Epithelial cell of esophagus (primary cell): Measurements from ENCODE around the gene TMEM200C.

Source experiments
- DNase-seq: peaks from one replicate; pipeline ENCODE4 v3.0.0; 2010; ENCODE audit warnings: low read depth
- H3K4me3 ChIP-seq: 2 replicates; pipeline ENCODE4 v1.5.1; 2011; ENCODE audit warnings: mild to moderate bottlenecking, low read length, control low read depth
- TF ChIP-seq, protein P1 (sequence below): IDR thresholded peaks from 2 replicates; pipeline ENCODE4 v1.5.1; 2011; ENCODE audit warnings: low read depth, mild to moderate bottlenecking, low read length, control low read depth, inconsistent platforms; ENCODE audit not compliant: insufficient read depth; ENCODE audit errors: missing control alignments

Gene TMEM200C

DNA sequence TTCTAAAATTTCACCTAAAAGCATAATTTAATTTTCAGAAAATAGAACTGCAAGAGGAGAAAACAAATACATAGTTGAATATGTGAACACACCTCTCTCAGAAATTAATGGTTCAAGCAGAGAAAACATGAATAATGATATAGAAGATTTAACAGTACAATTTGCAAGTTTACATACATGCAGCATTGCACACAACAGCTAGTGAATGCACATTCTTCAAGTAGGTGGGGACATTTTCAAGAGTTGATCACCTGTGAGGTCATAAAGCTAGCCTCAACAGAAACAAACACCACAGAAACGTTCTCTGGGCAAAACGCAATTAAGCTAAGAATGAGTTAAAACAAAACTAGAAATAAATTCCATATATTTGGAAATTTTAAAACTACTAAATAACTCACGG is 38.1 kb downstream of the TMEM200C start:
- TF ChIP-seq, protein P1, sequence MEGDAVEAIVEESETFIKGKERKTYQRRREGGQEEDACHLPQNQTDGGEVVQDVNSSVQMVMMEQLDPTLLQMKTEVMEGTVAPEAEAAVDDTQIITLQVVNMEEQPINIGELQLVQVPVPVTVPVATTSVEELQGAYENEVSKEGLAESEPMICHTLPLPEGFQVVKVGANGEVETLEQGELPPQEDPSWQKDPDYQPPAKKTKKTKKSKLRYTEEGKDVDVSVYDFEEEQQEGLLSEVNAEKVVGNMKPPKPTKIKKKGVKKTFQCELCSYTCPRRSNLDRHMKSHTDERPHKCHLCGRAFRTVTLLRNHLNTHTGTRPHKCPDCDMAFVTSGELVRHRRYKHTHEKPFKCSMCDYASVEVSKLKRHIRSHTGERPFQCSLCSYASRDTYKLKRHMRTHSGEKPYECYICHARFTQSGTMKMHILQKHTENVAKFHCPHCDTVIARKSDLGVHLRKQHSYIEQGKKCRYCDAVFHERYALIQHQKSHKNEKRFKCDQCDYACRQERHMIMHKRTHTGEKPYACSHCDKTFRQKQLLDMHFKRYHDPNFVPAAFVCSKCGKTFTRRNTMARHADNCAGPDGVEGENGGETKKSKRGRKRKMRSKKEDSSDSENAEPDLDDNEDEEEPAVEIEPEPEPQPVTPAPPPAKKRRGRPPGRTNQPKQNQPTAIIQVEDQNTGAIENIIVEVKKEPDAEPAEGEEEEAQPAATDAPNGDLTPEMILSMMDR: no peak
- no peak overlapping the region for H3K4me3 ChIP-seq
- DNase-seq: no peak

DNA sequence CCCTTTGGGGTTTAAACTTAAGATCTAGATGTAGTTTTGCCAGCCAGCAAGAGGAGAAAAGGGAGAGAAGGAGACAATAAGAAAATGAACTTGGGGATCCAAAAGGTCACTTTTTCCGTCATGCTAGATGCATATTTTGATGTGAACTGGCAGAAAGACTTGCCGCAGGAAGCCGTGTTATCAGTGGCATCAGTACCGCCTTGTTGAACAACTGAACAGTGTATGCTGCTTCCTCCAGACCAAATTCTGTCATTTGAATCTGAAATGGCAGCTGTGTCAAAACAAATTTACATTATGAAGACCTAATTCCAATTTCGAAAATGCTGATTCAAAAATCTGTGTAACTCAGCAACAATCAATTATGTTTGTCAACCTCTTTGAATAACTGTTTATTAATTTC is 42.1 kb downstream of the TMEM200C start:
- TF ChIP-seq, protein P1: no peak
- DNase-seq: no peak
- no peak overlapping the region for H3K4me3 ChIP-seq

DNA sequence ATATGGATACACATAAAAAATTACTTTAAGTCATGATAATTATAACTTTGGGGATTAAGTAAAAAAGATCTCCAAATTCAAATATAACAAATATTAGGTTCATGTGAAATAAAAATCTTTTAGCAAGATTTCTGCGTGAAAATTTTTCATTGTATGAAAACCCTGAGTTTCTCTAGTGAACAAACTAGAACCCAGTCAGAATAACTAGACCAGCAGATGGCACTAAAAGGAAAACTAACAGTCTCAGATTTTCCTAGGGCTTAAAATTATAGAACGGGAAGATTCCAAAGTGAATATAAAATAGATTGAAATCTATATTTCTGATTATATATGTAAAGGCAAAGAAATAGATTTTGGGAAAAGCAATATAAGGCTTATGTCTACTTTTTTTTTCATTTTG is 43.3 kb downstream of the TMEM200C start:
- DNase-seq: no peak
- no peak overlapping the region for H3K4me3 ChIP-seq
- TF ChIP-seq, protein P1: no peak

DNA sequence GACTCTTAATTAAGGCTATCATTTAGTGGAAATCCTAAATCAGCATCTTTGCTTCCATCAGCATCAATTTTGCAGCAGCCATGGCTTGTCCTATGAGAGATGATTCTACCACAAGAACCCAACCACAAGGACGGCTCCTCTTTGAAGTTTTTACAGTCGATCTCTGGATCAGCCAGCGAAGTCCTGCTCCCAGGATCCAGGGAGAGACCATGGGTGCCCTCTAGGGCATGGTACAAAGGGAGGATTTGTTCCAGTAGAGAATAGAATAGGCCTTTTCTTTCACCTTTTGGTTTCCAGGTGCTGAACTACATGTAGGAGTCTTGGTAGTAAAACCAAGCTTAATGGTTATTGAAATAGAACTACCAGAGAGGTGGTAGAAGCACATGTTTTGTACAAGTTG is 52.7 kb downstream of the TMEM200C start:
- TF ChIP-seq, protein P1: no peak
- H3K4me3 ChIP-seq: no peak overlapping the region
- no peak for DNase-seq

DNA sequence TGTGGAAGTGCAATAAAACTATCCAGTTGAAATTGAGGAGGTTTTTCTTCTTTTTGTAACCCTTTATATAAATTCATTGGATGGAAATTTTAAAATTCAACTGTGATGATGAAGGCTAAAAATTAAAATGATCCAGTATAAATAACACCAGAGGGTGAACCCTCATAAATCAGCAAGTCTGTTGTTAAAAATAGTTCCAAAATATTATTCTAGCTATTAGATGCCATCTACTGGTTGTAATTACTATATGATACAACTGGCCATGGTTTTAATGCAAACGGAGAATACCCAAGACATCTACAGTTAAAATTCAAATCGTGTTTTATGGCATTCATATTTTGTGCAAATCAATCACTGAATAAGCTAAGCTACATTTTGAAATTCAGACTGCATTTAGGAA is 53.8 kb downstream of the TMEM200C start:
- H3K4me3 ChIP-seq: no peak overlapping the region
- no peak for DNase-seq
- TF ChIP-seq, protein P1: no peak

DNA sequence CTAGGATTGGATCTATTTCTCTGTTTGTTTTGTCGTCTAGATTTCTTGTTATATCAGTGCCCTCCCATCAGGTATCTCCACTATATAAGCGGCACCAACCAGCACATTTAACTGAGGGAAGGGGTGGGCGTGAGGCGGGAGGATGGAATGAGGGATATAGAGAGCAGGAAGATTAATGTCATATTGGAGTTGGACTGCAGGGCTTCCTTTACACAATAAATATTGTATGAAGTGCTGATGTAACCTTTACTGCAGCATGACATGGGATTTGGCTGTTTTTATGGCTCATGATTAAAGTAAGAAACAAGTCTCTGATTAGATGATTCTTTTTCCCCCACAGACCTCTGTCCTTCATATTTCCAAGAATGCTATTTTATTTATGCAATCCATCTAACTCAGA is 54.8 kb downstream of the TMEM200C start:
- no peak for DNase-seq
- TF ChIP-seq, protein P1: no peak
- H3K4me3 ChIP-seq: no peak overlapping the region

DNA sequence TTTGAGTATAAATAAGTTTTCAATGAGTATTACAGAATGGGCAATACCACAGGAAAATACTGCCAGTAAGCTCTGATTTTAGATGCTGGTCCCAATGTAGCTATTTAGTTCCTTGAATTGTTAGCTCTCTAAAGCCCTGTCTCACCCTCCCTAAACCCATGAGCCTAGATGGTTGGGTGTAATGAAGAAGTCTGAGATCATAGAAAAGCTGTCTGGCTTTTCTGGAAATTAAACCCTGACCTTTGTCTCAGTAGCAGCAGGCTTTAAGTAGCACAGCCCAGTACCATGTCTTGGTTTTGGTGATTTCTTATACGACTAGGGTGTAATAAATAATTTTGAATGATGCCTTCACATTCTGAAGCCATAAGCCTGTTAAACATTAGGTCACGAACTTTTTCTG is 55.3 kb downstream of the TMEM200C start:
- TF ChIP-seq, protein P1: no peak
- no peak for DNase-seq
- no peak overlapping the region for H3K4me3 ChIP-seq
